Stimulated activated CD4-positive, alpha-beta T cell treated with anti-CD3 and anti-CD28 coated beads, Interleukin-12 subunit alpha, Interleukin-12 subunit beta, amount 100 ng/mL, for 48 hours (primary cell): ENCODE measurements around the gene POPDC3.

Experiments used
- DNase-seq, 3 donors: peaks; one replicate each; pipeline ENCODE4 v3.0.0-alpha.2; 2020; ENCODE audit warnings: low read depth in 2 of 3, low spot score in 1 of 3

POPDC3 gene

GRCh38 chr6:105153676-105154075 lies 26.1 kb downstream of the POPDC3 start:
- DNase-seq, result no peak

- no peak for DNase-seq
These were observed 26.9 kb downstream of the POPDC3 start for GRCh38 chr6:105152880-105153279.

- DNase-seq, result no peak
These were observed 28.2 kb downstream of the POPDC3 start for GRCh38 chr6:105151644-105152043.

- DNase-seq, result no peak
These were observed 41.7 kb downstream of the POPDC3 start for GRCh38 chr6:105138141-105138540.

- no peak for DNase-seq
These were observed 42.4 kb downstream of the POPDC3 start for GRCh38 chr6:105137388-105137787.

- no peak for DNase-seq
These were observed 43.1 kb downstream of the POPDC3 start for GRCh38 chr6:105136431-105137350.

- no peak for DNase-seq
These were observed 43.8 kb downstream of the POPDC3 start for GRCh38 chr6:105135907-105136430.

- no peak for DNase-seq
These were observed 44.8 kb downstream of the POPDC3 start for GRCh38 chr6:105135056-105135455.

- DNase-seq, result no peak
These were observed 57.1 kb downstream of the POPDC3 start for GRCh38 chr6:105122717-105123116.

GRCh38 chr6:105121981-105122380 lies 57.8 kb downstream of the POPDC3 start:
- DNase-seq, result no peak

GRCh38 chr6:105120570-105120969 lies 59.2 kb downstream of the POPDC3 start:
- no peak for DNase-seq

- DNase-seq, result no peak
These were observed 63.7 kb downstream of the POPDC3 start for GRCh38 chr6:105116150-105116549.

- no peak for DNase-seq
These were observed 66.4 kb downstream of the POPDC3 start for GRCh38 chr6:105113422-105113821.

GRCh38 chr6:105112577-105112976 lies 67.2 kb downstream of the POPDC3 start:
- no peak for DNase-seq

- no peak for DNase-seq
These were observed 67.9 kb downstream of the POPDC3 start for GRCh38 chr6:105111871-105112270.

GRCh38 chr6:105111105-105111504 lies 68.7 kb downstream of the POPDC3 start:
- DNase-seq, result no peak

GRCh38 chr6:105109955-105110895 lies 69.6 kb downstream of the POPDC3 start:
- DNase-seq, result no peak

- no peak for DNase-seq
These were observed 71.1 kb downstream of the POPDC3 start for GRCh38 chr6:105108631-105109262.
